Endothelial cell of umbilical vein (primary cell): ENCODE measurements around the gene PCDH9. TPM values are rescaled to one million over a fixed set of nuclear protein-coding genes. Genes with fewer than 3 reads are reported as not detected.

Experiments
- BruUV-seq: library from RNA; stranded (reverse); fragments of 400-500 nt; replicated peaks from 2 replicates; lab custom pipeline; 2021; lab: Mats Ljungman, UMichigan
- CTCF ChIA-PET: fragments of 300-600, 350-600 bp; sonication (Branson Sonifier 250); formaldehyde crosslinking; loops from one replicate; lab custom pipeline; 2021; ENCODE audit warnings: antibody characterized with exemption, inconsistent platforms; lab: Charles Lee
- POLR2A ChIA-PET: fragments of 300-600, 350-600 bp; sonication (Branson Sonifier 250); formaldehyde crosslinking; loops from one replicate; lab custom pipeline; 2021; ENCODE audit warnings: antibody characterized with exemption, inconsistent platforms; lab: Charles Lee
- DNase-seq: peaks from one replicate; pipeline ENCODE4 v3.0.0-alpha.2; 2011; ENCODE audit warnings: low read depth, low spot score
- FAIRE-seq: peaks from 2 replicates; lab custom pipeline; 2011; peaks lifted over from hg19 to GRCh38; lab: Jason Lieb, UNC
- H2AFZ ChIP-seq: 2 replicates; pipeline ENCODE4 v1.6.0; 2012; ENCODE audit warnings: low read depth, low read length, control low read depth, inconsistent platforms
- H3K27ac ChIP-seq: 2 replicates; pipeline ENCODE4 v1.5.1; 2011; ENCODE audit warnings: low read depth, mild to moderate bottlenecking, control low read depth, low read length, moderate library complexity; ENCODE audit not compliant: insufficient read depth
- H3K27me3 ChIP-seq, 2 experiments: 2 replicates each; pipeline versions ENCODE4 v1.6.0 to v1.6.1; 2011; ENCODE audit warnings: low read length in 2 of 2, mixed read lengths in 1 of 2; ENCODE audit not compliant: control insufficient read depth in 2 of 2, insufficient read depth in 2 of 2
- H3K36me3 ChIP-seq, 2 experiments: 2 replicates in 1 of 2; 3 replicates in 1 of 2; pipeline ENCODE4 v1.5.1; 2011; ENCODE audit warnings: low read length in 2 of 2, mild to moderate bottlenecking in 1 of 2, moderate library complexity in 1 of 2; ENCODE audit not compliant: control insufficient read depth in 2 of 2, insufficient read depth in 2 of 2; ENCODE audit errors: extremely low read depth in 1 of 2
- H3K4me1 ChIP-seq: 3 replicates; pipeline ENCODE4 v1.5.1; 2011; ENCODE audit warnings: mild to moderate bottlenecking, low read length; ENCODE audit not compliant: control insufficient read depth, insufficient read depth; ENCODE audit errors: extremely low read depth
- H3K4me2 ChIP-seq: 2 replicates; pipeline ENCODE4 v1.6.1; 2011; ENCODE audit warnings: low read length, control low read depth, mixed read lengths; ENCODE audit not compliant: insufficient read depth
- H3K4me3 ChIP-seq, 3 experiments: fragments of 200-600 bp in 1 of 3; sonication (generic), shearing (Covaris generic) in 1 of 3; replicated peaks in 1 of 3; 2 replicates each; pipeline ENCODE4 v1.5.1; 2011 to 2016; ENCODE audit warnings: control low read depth in 3 of 3, low read length in 3 of 3, mild to moderate bottlenecking in 2 of 3, inconsistent platforms in 1 of 3, low read depth in 1 of 3, moderate library complexity in 1 of 3; ENCODE audit not compliant: insufficient read depth in 1 of 3
- H3K79me2 ChIP-seq: 2 replicates; pipeline ENCODE4 v1.6.0; 2012; ENCODE audit warnings: low read length, inconsistent platforms; ENCODE audit not compliant: control insufficient read depth, insufficient read depth
- H3K9ac ChIP-seq: replicated peaks from 2 replicates; pipeline ENCODE3; 2011; ENCODE audit warnings: low read length, control low read depth; ENCODE audit not compliant: insufficient read depth; ENCODE audit errors: extremely low read depth
- H3K9me1 ChIP-seq: replicated peaks from 3 replicates; pipeline ENCODE4 v1.6.0; 2011; ENCODE audit warnings: mild to moderate bottlenecking, low read length; ENCODE audit not compliant: control insufficient read depth, insufficient read depth; ENCODE audit errors: extremely low read depth
- H3K9me3 ChIP-seq: replicated peaks from 2 replicates; pipeline ENCODE4 v1.5.1; 2012; ENCODE audit warnings: low read length, inconsistent platforms; ENCODE audit not compliant: control insufficient read depth, insufficient read depth
- H4K20me1 ChIP-seq: replicated peaks from 2 replicates; pipeline ENCODE3; 2011; ENCODE audit warnings: mild to moderate bottlenecking, low read length; ENCODE audit not compliant: control insufficient read depth, insufficient read depth; ENCODE audit errors: extremely low read depth
- GATA2 ChIP-seq: IDR thresholded peaks from 2 replicates; pipeline ENCODE4 v1.7.0; 2011; ENCODE audit warnings: low read depth, mild to moderate bottlenecking, moderate library complexity, mixed read lengths, low read length; ENCODE audit not compliant: insufficient read length, insufficient read depth
- JUN ChIP-seq: IDR thresholded peaks from 2 replicates; pipeline ENCODE4 v1.6.1; 2011; ENCODE audit warnings: borderline replicate concordance, low read depth; ENCODE audit not compliant: insufficient read length, insufficient read depth
- POLR2AphosphoS5 ChIP-seq: IDR thresholded peaks from 2 replicates; pipeline ENCODE4 v1.6.1; 2012; ENCODE audit warnings: low read depth, mild to moderate bottlenecking, control low read depth, low read length, moderate library complexity; ENCODE audit not compliant: insufficient read depth
- dilution Hi-C: fragments of 300-500 bp; cut with MboI; formaldehyde crosslinking; loops from one replicate; pipeline ENCODE4 v1.15.0; 2019; ENCODE audit warnings: low sequenced_read_pairs; ENCODE audit not compliant: extremely low pct_ligation_motif_present
- intact Hi-C: fragments of 100-400 bp; cut with micrococcal nuclease; formaldehyde crosslinking; loops from one replicate; pipeline ENCODE4 v1.10.0; 2022
- polyA plus RNA-seq, 4 experiments: library from polyadenylated mRNA; depleted of rRNA in 3 of 4; stranded (reverse) in 3 of 4; unstranded in 1 of 4; fragments of >200 nt; gene quantifications; 2 replicates each; pipeline versions ENCODE4 v1.2.1 to v1.2.3, GENCODE V29; 2011 to 2012; ENCODE audit warnings: missing spikeins in 1 of 4
- total RNA-seq: library from RNA; stranded (reverse); gene quantifications from 2 replicates; pipeline ENCODE4 v1.2.3, GENCODE V29; 2021
- TF ChIP-seq, protein P1 (sequence below), 2 donors: IDR thresholded peaks; 1 replicate in 1 of 2; 2 replicates in 1 of 2; pipeline ENCODE4 v1.5.1; 2011; ENCODE audit warnings: low read length in 2 of 2, mild to moderate bottlenecking in 2 of 2, moderate library complexity in 2 of 2, control low read depth in 1 of 2, inconsistent platforms in 1 of 2, low read depth in 1 of 2; ENCODE audit not compliant: insufficient read depth in 1 of 2; ENCODE audit errors: extremely low read depth in 1 of 2
- TF ChIP-seq, protein P2 (sequence below): IDR thresholded peaks from 2 replicates; pipeline ENCODE4 v1.6.1; 2011; ENCODE audit not compliant: insufficient read depth, insufficient read length

PCDH9 gene
- total and polyA plus RNA-seq, 2 donors (not counting 3 experiments of a cell fraction or from before 2014, with no cell fraction given): 1.1 to 5.2 TPM

DNA sequence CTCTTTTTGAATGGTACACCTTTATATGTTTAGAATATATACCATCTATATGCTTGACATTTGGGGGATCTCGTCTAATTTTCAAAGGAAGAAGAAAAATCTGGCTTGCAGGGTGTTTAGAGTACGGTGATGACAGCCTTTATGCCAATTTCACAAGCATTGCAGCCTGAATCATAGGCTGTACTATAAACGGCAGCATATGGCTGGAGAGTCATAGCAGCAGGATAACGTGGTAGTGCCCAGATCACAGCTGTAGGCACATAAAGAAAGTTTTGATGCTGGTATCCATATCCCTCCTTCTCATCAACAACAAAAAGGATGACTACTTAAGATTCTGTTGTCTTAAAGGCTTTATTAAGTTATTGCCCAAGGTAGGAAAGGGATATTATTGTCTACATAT lies 253.0 kb downstream of the PCDH9 start:
- dilution Hi-C loops (no loop called here), intact Hi-C loops (no loop called here)
- BruUV-seq: no TSS peak

DNA sequence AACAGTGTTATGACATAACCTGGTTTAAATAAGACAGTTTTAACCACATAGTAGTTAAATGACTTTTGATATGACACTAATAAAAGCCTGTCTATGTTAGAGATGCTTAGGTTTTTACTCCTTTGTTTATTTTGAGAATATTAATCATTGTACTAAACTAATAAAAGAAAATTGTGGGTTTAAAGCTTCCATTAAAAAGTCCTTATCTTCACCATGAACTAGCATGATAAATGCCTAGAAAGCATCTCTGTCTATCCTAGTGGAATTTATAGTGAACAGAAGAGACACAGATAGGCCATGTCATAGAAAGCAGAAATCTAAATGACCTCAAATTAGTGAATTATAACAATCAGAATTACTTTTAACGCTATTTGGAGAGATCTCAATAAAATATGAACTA lies 255.2 kb downstream of the PCDH9 start:
- Histone ChIP-seq H3K79me2 (no peaks in the 10 kb centered on the region), H3K27me3 (no peaks in the 10 kb centered on the region), H4K20me1 (no peaks in the 10 kb centered on the region), H3K4me1 (no peaks in the 10 kb centered on the region), H3K9me1 (peaks cover 2% of the 10 kb centered on the region), H3K4me3 (no peak overlapping the region), H3K9me3 (no peaks in the 10 kb centered on the region), H3K36me3 (no peaks in the 10 kb centered on the region), H3K9ac (no peak overlapping the region), H3K27ac (no peak overlapping the region), H2AFZ (no peak overlapping the region), H3K4me2 (no peak overlapping the region)
- BruUV-seq: no TSS peak
- intact Hi-C loops (no loop called here), dilution Hi-C loops (no loop called here)
- DNase-seq (no peak), FAIRE-seq (no peak)
- ChIA-PET POLR2A (no interaction called here), CTCF (interaction anchor here (1.4 to 2.8 kb wide), 2 partner anchors 13 to 19 kb away, joined by 5 to 7 read pairs; no protein-coding TSS in a partner anchor)
- TF ChIP-seq, protein P1, sequence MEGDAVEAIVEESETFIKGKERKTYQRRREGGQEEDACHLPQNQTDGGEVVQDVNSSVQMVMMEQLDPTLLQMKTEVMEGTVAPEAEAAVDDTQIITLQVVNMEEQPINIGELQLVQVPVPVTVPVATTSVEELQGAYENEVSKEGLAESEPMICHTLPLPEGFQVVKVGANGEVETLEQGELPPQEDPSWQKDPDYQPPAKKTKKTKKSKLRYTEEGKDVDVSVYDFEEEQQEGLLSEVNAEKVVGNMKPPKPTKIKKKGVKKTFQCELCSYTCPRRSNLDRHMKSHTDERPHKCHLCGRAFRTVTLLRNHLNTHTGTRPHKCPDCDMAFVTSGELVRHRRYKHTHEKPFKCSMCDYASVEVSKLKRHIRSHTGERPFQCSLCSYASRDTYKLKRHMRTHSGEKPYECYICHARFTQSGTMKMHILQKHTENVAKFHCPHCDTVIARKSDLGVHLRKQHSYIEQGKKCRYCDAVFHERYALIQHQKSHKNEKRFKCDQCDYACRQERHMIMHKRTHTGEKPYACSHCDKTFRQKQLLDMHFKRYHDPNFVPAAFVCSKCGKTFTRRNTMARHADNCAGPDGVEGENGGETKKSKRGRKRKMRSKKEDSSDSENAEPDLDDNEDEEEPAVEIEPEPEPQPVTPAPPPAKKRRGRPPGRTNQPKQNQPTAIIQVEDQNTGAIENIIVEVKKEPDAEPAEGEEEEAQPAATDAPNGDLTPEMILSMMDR (IDR thresholded peaks at IDR 0.05; ENCODE audit: extremely low read depth in 1 of 2, insufficient read depth in 1 of 2, low read depth in 1 of 2, low read length in 2 of 2): no peak
- TF ChIP-seq GATA2 (no peak), JUN (no peak), POLR2AphosphoS5 (no peak)

More for the DNA sequence above, 253.0 kb downstream of the PCDH9 start:
- no peaks in the 10 kb centered on the region for H3K79me2 ChIP-seq
- no peaks in the 10 kb centered on the region for H3K27me3 ChIP-seq
- no peaks in the 10 kb centered on the region for H3K36me3 ChIP-seq
- DNase-seq (no peak), FAIRE-seq (no peak)
- POLR2A ChIA-PET: no interaction called here
- no peaks in the 10 kb centered on the region for H4K20me1 ChIP-seq
- no peak overlapping the region for H3K4me3 ChIP-seq
- no peaks in the 10 kb centered on the region for H3K4me1 ChIP-seq
- H2AFZ ChIP-seq: no peak overlapping the region
- H3K4me2 ChIP-seq: no peak overlapping the region
- H3K9me1 ChIP-seq: no peaks in the 10 kb centered on the region
- H3K27ac ChIP-seq: no peak overlapping the region
- no peak overlapping the region for H3K9ac ChIP-seq
- H3K9me3 ChIP-seq: no peaks in the 10 kb centered on the region
- CTCF ChIA-PET: interaction anchor here (1.5 kb wide), 1 partner anchor 17 kb away, joined by 6 read pairs; no protein-coding TSS in a partner anchor
- TF ChIP-seq, protein P2, sequence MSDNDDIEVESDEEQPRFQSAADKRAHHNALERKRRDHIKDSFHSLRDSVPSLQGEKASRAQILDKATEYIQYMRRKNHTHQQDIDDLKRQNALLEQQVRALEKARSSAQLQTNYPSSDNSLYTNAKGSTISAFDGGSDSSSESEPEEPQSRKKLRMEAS: no peak
- TF ChIP-seq POLR2AphosphoS5: no peak
